Calu3 (cell line): ENCODE measurements around the gene TPH2. TPM values are rescaled to one million over a fixed set of nuclear protein-coding genes. Genes with fewer than 3 reads are reported as not detected.

Experiments
- BruUV-seq: library from RNA; stranded (reverse); fragments of 400-500 nt; replicated peaks from 2 replicates; lab custom pipeline; 2021; lab: Mats Ljungman, UMichigan
- CTCF ChIA-PET: fragments of 300-600 bp; sonication (Branson Sonifier 250); formaldehyde crosslinking; loops from one replicate; lab custom pipeline; 2022; ENCODE audit warnings: antibody characterized with exemption; lab: Charles Lee
- DNase-seq: peaks from one replicate; pipeline ENCODE4 v3.0.0; 2022
- H3K27ac Mint-ChIP-seq: one replicate; pipeline ENCODE4 v1.8.0; 2022; ENCODE audit warnings: mixed read lengths; ENCODE audit not compliant: unreplicated experiment
- H3K27me3 Mint-ChIP-seq: one replicate; pipeline ENCODE4 v1.8.0; 2022; ENCODE audit warnings: mixed read lengths; ENCODE audit not compliant: unreplicated experiment
- H3K36me3 Mint-ChIP-seq: one replicate; pipeline ENCODE4 v1.8.0; 2022; ENCODE audit warnings: mild to moderate bottlenecking, moderate library complexity, mixed read lengths; ENCODE audit not compliant: insufficient read depth, unreplicated experiment
- H3K4me1 Mint-ChIP-seq: one replicate; pipeline ENCODE4 v1.8.0; 2022; ENCODE audit warnings: mild to moderate bottlenecking, low read depth, mixed read lengths; ENCODE audit not compliant: unreplicated experiment
- H3K4me3 Mint-ChIP-seq: one replicate; pipeline ENCODE4 v1.8.0; 2022; ENCODE audit warnings: mild to moderate bottlenecking, low read depth, moderate library complexity, mixed read lengths; ENCODE audit not compliant: unreplicated experiment
- H3K9me3 Mint-ChIP-seq: one replicate; pipeline ENCODE4 v1.8.0; 2022; ENCODE audit warnings: low read depth, mixed read lengths; ENCODE audit not compliant: unreplicated experiment
- intact Hi-C: fragments of 100-400 bp; cut with micrococcal nuclease; formaldehyde crosslinking; loops from one replicate; pipeline ENCODE4 v1.10.0; 2022; ENCODE audit not compliant: unreplicated experiment
- total RNA-seq: library from RNA; stranded (reverse); gene quantifications from 2 replicates; pipeline ENCODE4 v1.2.3, GENCODE V29; 2022
- TF ChIP-seq, protein P1 (sequence below): fragments of 200-600 bp; IDR thresholded peaks from one replicate; pipeline ENCODE4 v1.8.0; 2022; ENCODE audit warnings: antibody characterized with exemption; ENCODE audit not compliant: unreplicated experiment

The TPH2 gene
- total RNA-seq, 1 experiment from 2014 or later = 0.38 TPM

DNA sequence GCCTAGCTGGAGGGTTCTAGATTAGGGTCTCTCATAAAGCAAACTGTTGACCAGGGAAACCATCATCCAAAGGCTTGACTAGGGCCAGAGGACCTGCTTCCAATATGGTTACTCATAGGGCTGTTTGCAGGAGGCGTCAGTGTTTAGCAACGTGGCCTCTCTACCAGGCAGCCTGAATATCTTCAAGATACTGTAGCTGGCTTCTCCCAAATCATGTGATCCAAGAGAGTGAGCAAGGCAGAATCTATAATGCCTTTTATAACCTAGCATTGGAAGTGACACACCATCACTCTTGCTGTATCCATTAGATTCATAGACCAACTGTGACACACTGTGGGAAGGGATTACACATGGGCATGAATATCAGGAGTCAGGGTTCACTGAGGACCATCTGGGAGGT, 17.3 kb downstream of the TPH2 start:
- intact Hi-C loops = no loop called here
- peaks cover 7% of the 10 kb centered on the region for H3K27me3 Mint-ChIP-seq
- H3K36me3 Mint-ChIP-seq = no peaks in the 10 kb centered on the region
- CTCF ChIA-PET = no interaction called here
- DNase-seq = no peak
- no peaks in the 10 kb centered on the region for H3K9me3 Mint-ChIP-seq
- TF ChIP-seq, protein P1, sequence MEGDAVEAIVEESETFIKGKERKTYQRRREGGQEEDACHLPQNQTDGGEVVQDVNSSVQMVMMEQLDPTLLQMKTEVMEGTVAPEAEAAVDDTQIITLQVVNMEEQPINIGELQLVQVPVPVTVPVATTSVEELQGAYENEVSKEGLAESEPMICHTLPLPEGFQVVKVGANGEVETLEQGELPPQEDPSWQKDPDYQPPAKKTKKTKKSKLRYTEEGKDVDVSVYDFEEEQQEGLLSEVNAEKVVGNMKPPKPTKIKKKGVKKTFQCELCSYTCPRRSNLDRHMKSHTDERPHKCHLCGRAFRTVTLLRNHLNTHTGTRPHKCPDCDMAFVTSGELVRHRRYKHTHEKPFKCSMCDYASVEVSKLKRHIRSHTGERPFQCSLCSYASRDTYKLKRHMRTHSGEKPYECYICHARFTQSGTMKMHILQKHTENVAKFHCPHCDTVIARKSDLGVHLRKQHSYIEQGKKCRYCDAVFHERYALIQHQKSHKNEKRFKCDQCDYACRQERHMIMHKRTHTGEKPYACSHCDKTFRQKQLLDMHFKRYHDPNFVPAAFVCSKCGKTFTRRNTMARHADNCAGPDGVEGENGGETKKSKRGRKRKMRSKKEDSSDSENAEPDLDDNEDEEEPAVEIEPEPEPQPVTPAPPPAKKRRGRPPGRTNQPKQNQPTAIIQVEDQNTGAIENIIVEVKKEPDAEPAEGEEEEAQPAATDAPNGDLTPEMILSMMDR = no peak
- no peak overlapping the region for H3K4me3 Mint-ChIP-seq
- BruUV-seq = no TSS peak
- no peak overlapping the region for H3K27ac Mint-ChIP-seq
- peaks cover 10% of the 10 kb centered on the region for H3K4me1 Mint-ChIP-seq

DNA sequence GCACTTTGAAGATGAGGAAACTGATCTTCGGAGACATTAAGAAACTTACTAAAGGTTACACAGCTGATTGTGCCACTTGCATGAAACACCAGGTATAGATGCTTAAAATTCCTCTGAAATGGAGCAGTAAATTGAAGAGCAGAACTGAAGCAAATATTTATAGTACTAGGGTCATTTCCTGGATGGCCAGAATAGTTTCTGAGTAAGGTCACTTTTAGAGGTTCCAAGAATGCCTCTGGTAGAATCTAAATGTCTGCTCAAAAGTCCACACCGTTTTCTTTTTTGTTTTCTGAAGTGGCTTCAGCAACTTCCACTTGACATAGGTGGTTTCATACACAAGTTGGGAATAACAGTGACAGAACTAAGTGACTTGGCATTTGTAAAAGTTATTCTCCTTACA, 19.4 kb downstream of the TPH2 start:
- H3K9me3 Mint-ChIP-seq = no peaks in the 10 kb centered on the region
- CTCF ChIA-PET = no interaction called here
- no peak for DNase-seq
- intact Hi-C loops = no loop called here
- peaks cover 10% of the 10 kb centered on the region for H3K4me1 Mint-ChIP-seq
- H3K4me3 Mint-ChIP-seq = no peak overlapping the region
- no peaks in the 10 kb centered on the region for H3K36me3 Mint-ChIP-seq
- H3K27ac Mint-ChIP-seq = no peak overlapping the region
- BruUV-seq = no TSS peak
- TF ChIP-seq, protein P1 = no peak
- no peaks in the 10 kb centered on the region for H3K27me3 Mint-ChIP-seq

DNA sequence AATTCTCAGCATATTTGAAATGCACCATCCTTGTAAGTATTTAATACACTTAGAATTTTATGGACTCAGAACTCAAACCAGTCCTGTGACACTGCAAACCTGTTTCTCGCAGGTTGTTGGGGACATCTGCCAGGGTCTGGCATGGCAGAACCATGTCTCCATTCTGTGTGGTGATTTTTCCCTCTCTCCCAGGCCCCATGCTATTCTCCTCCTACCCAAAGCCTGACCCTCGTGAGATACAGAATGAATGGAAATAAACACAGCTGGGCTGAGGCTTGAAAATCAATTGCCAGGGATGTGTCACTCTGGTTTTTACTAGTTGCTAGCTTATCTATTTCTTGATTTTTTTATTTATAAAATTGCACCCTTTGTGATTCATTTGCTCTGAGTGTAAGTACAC, 19.8 kb downstream of the TPH2 start:
- intact Hi-C loops = no loop called here
- Mint-ChIP-seq H3K36me3 (no peaks in the 10 kb centered on the region), H3K4me1 (peaks cover 10% of the 10 kb centered on the region), H3K27ac (no peak overlapping the region), H3K4me3 (no peak overlapping the region), H3K27me3 (no peaks in the 10 kb centered on the region), H3K9me3 (no peaks in the 10 kb centered on the region)
- no TSS peak for BruUV-seq
- TF ChIP-seq, protein P1 = no peak
- CTCF ChIA-PET = no interaction called here
- DNase-seq = no peak

DNA sequence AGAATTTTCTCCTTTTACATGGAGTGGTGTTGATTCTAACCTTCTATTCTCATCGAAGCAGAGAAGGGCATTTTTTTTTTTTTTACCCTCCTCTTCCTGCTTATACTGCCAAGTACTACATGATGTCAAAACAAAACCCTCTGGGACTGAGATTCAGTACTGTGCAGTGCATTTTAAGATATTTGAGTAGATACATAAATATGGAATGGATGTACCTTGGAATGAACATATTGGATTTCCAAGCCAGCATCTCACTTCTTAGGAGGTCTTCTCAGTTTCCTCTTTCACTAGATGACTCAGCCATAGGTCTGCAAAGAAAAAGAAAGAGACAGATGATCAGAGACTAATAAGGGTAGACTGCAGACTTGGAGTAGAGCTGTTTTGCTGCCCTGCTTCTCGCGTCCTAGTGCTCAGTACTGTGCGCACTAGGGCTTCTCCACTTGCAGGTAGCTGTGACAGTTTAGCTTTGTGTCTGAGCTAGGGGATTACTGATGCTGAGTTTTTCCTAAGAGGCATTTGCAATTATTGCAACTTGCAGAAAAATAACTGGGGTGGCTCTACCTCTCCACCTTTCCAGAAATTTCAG, 20.4 kb downstream of the TPH2 start:
- Mint-ChIP-seq H3K36me3 (no peaks in the 10 kb centered on the region), H3K4me3 (no peak overlapping the region), H3K9me3 (no peaks in the 10 kb centered on the region), H3K4me1 (peaks cover 10% of the 10 kb centered on the region), H3K27ac (no peak overlapping the region), H3K27me3 (no peaks in the 10 kb centered on the region)
- TF ChIP-seq, protein P1 = no peak
- intact Hi-C loops = no loop called here
- no peak for DNase-seq
- CTCF ChIA-PET = no interaction called here
- BruUV-seq = no TSS peak
